GM12891 (cell line): ENCODE measurements around the gene COL4A1.

Source experiments
- POLR2A ChIP-seq: IDR thresholded peaks from 2 replicates; pipeline ENCODE4 v1.6.1; 2011; ENCODE audit warnings: low read depth, low read length, control low read depth
- POLR2AphosphoS5 ChIP-seq: IDR thresholded peaks from 2 replicates; pipeline ENCODE4 v1.6.1; 2011; ENCODE audit warnings: low read depth, low read length, control low read depth
- SPI1 ChIP-seq: IDR thresholded peaks from 2 replicates; pipeline ENCODE4 v1.6.1; 2011; ENCODE audit warnings: low read depth, low read length, control low read depth
- TAF1 ChIP-seq: IDR thresholded peaks from 2 replicates; pipeline ENCODE4 v1.6.1; 2011; ENCODE audit warnings: low read depth, low read length, control low read depth

DNA sequence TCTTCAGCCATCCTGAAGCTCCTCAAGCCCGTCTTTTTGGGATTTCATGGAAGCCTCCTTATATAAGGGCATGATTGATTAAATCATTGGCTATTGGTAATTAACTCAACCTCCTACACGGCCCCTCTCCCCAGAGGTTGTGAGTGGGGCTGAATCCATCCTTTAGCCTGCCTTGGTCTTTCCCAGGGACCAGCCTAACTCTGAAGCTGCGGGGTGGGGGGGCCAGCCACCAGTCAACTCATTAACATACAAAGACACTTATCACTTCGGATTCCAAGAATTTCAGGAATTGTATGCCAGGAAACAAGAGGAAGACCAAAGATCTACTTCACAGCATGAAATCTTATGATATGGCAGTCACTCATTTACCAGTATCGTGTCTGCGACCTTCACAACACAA is 9.9 kb downstream of the COL4A1 start:
- TF ChIP-seq TAF1 (no peak), POLR2A (no peak), POLR2AphosphoS5 (no peak), SPI1 (no peak)
